OCI-LY3 (cell line): ENCODE measurements around the gene HEATR5B.
A peak's percentile ranks its signal among the peaks of the same experiment; 100 is the strongest.

Experiments
- H2AFZ ChIP-seq: fragments of 200-600, 300-600 bp; shearing (Covaris generic); 2 replicates; pipeline ENCODE4 v1.6.0; 2014; ENCODE audit warnings: antibody characterized with exemption, low read depth, low read length
- H3K27ac ChIP-seq: fragments of 200-600, 300-600 bp; sonication (generic); 2 replicates; pipeline ENCODE4 v1.5.1; 2014; ENCODE audit warnings: mild to moderate bottlenecking, low read length, moderate library complexity, mixed read lengths
- H3K27me3 ChIP-seq: fragments of 200-600, 300-600 bp; sonication (generic); 2 replicates; pipeline ENCODE4 v1.6.1; 2014; ENCODE audit warnings: low read depth, low read length, mixed read lengths
- H3K36me3 ChIP-seq: fragments of 200-600, 300-600 bp; sonication (generic); replicated peaks from 2 replicates; pipeline ENCODE3; 2014; ENCODE audit warnings: low read depth, low read length, mixed read lengths
- H3K4me1 ChIP-seq: fragments of 300-600, 200-600 bp; sonication (generic); 2 replicates; pipeline ENCODE4 v1.6.1; 2014; ENCODE audit warnings: low read length, mixed read lengths
- H3K4me2 ChIP-seq: fragments of 200-600, 300-600 bp; sonication (generic); 2 replicates; pipeline ENCODE4 v1.6.1; 2014; ENCODE audit warnings: low read length, mixed read lengths
- H3K4me3 ChIP-seq: fragments of 300-600, 200-600 bp; sonication (generic); 2 replicates; pipeline ENCODE4 v1.5.1; 2014; ENCODE audit warnings: antibody characterized with exemption, mild to moderate bottlenecking, low read length, moderate library complexity
- H3K79me2 ChIP-seq: fragments of 300-600, 200-600 bp; shearing (Covaris generic); 2 replicates; pipeline ENCODE4 v1.6.1; 2014; ENCODE audit warnings: mild to moderate bottlenecking, low read length, mixed read lengths
- H3K9ac ChIP-seq: fragments of 300-600, 200-600 bp; shearing (Covaris generic); 2 replicates; pipeline ENCODE4 v1.6.0; 2014; ENCODE audit warnings: mild to moderate bottlenecking, low read length, moderate library complexity
- H3K9me3 ChIP-seq: fragments of 200-600, 300-600 bp; shearing (Covaris generic); 2 replicates; pipeline ENCODE4 v1.6.1; 2014; ENCODE audit warnings: low read length, mixed read lengths; ENCODE audit not compliant: insufficient read depth
- H4K20me1 ChIP-seq: fragments of 200-600, 300-600 bp; sonication (generic); 2 replicates; pipeline ENCODE4 v1.6.1; 2016; ENCODE audit warnings: low read length, mixed read lengths; ENCODE audit not compliant: insufficient read depth
- CTCF ChIP-seq: fragments of 200-600, 300-600 bp; sonication (generic); IDR thresholded peaks from 2 replicates; pipeline ENCODE4 v1.5.1; 2014; ENCODE audit warnings: antibody characterized with exemption, low read length, low read depth
- EZH2phosphoT487 ChIP-seq: fragments of 200-600 bp; shearing (Covaris generic); IDR thresholded peaks from 2 replicates; pipeline ENCODE4 v1.6.1; 2018; ENCODE audit warnings: antibody characterized with exemption, mixed run types, low read depth

The HEATR5B gene

DNA sequence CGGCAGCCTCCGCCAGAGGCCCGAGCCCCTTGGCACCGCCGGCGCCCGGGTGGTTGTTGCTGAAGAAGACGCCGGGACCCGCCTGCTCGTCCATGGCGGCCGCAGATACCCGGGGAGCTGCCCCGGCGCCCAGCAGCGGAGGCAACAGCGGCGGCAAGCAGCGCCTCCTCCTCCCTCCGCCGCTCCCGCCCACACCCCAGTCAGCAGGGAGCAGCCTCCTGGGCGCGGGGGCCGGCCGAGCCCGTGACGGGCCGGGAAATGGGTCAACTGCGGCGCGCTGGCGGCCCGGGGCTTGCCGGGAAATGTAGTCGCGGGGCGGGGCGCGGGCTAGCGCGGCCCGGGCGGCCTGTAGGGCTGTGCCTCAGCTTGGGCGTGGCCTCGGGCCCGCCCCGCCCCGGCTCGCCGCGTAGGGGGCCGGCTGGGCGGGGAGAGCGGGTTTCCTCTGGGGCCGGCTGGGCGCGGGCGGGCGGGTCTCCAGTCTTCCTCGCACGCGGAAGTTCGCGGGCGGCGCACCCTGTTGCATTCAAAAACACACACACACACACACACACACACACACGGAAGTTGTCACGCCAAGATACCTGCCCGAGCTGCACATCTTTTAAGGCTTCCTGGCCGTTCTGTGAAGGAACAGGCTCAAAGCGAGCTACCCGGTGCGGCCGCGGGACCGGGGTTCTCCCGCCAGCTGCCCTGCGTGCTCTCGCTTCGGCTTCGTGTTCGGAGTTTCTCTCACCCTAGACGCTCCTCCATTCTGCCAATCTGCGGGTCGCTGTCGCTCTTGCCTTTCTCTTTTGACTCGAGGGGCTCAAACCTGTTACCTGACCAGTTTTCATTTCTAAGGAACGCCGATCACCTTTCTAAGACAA, 117.6 kb downstream of the HEATR5B start, which contains the start of gene STRN:
Gene STRN (minus strand): TSS at position 167 of the 866 bp plus-strand sequence. CDS start 73 bp downstream, at position 94.
- Histone ChIP-seq H3K27me3 (no peaks in the 10 kb centered on the region), H3K4me2 (peak within 1 kb of the TSS; percentile 94), H3K9ac (peak within 1 kb of the TSS; percentile 88), H3K79me2 (peaks cover 32% of the 10 kb centered on the region), H3K4me1 (peaks cover 31% of the 10 kb centered on the region), H4K20me1 (peaks cover 10% of the 10 kb centered on the region; the same call in 1 of the 2 replicates), H3K4me3 (peak within 1 kb of the TSS; percentile 96), H3K36me3 (no peaks in the 10 kb centered on the region), H3K9me3 (no peaks in the 10 kb centered on the region), H2AFZ (peak within 1 kb of the TSS; percentile 96), H3K27ac (peak within 1 kb of the TSS; percentile 84)
- TF ChIP-seq CTCF (no peak), EZH2phosphoT487 (no peak)

- Histone ChIP-seq H4K20me1 (peaks cover 10% of the 10 kb centered on the region; the same call in 1 of the 2 replicates), H3K4me2 (peak overlapping the region; percentile 88), H3K27ac (peak overlapping the region; percentile 57), H2AFZ (peak overlapping the region; percentile 57), H3K27me3 (no peaks in the 10 kb centered on the region), H3K9ac (peak overlapping the region; percentile 88), H3K36me3 (no peaks in the 10 kb centered on the region), H3K9me3 (no peaks in the 10 kb centered on the region), H3K4me1 (peaks cover 31% of the 10 kb centered on the region), H3K79me2 (peaks cover 34% of the 10 kb centered on the region), H3K4me3 (peak overlapping the region; percentile 96)
- TF ChIP-seq CTCF (no peak), EZH2phosphoT487 (no peak)
These were observed 118.3 kb downstream of the HEATR5B start for GRCh38 chr2:36965751-36966369.

- Histone ChIP-seq H3K79me2 (peaks cover 34% of the 10 kb centered on the region), H3K4me2 (peak overlapping the region; percentile 88), H3K4me1 (peaks cover 31% of the 10 kb centered on the region), H3K27ac (no peak overlapping the region), H3K9ac (peak overlapping the region; percentile 88), H2AFZ (no peak overlapping the region), H3K27me3 (no peaks in the 10 kb centered on the region), H3K36me3 (no peaks in the 10 kb centered on the region), H3K4me3 (peak overlapping the region; percentile 96), H3K9me3 (no peaks in the 10 kb centered on the region), H4K20me1 (peaks cover 10% of the 10 kb centered on the region; the same call in 1 of the 2 replicates)
- TF ChIP-seq CTCF (no peak), EZH2phosphoT487 (no peak)
These were observed 119.0 kb downstream of the HEATR5B start for GRCh38 chr2:36965206-36965605.
